Subcutaneous abdominal adipose tissue (tissue), 5 donors: ENCODE data around the gene ERVW-1.
"Not testable (repeated sequence)": the region's sequence is repeated elsewhere in the genome, so short reads cannot be mapped to it uniquely, and the experiment has no call there.

Source experiments
- H3K27ac ChIP-seq: one replicate; pipeline ENCODE4 v1.7.0; 2013; ENCODE audit warnings: low read depth, mild to moderate bottlenecking, inconsistent platforms, low read length, moderate library complexity
- H3K27me3 ChIP-seq, 5 donors: one replicate each; pipeline ENCODE4 v1.7.0; 2013; ENCODE audit warnings: low read length in 5 of 5, inconsistent platforms in 1 of 5; ENCODE audit not compliant: control insufficient read depth in 5 of 5, insufficient read depth in 4 of 5
- H3K36me3 ChIP-seq, 5 donors: one replicate each; pipeline ENCODE4 v1.7.0; 2013; ENCODE audit warnings: low read length in 5 of 5; ENCODE audit not compliant: control insufficient read depth in 5 of 5, insufficient read depth in 5 of 5
- H3K4me1 ChIP-seq, 5 donors: one replicate each; pipeline ENCODE4 v1.7.0; 2013; ENCODE audit warnings: low read length in 5 of 5, mild to moderate bottlenecking in 3 of 5, moderate library complexity in 1 of 5; ENCODE audit not compliant: control insufficient read depth in 5 of 5, insufficient read depth in 5 of 5
- H3K4me3 ChIP-seq, 5 donors: one replicate each; pipeline ENCODE4 v1.7.0; 2013; ENCODE audit warnings: low read length in 5 of 5, low read depth in 1 of 5
- H3K9ac ChIP-seq, 5 donors: one replicate each; pipeline ENCODE4 v1.7.0; 2013; ENCODE audit warnings: low read length in 5 of 5, mild to moderate bottlenecking in 4 of 5, moderate library complexity in 3 of 5
- H3K9me3 ChIP-seq, 5 donors: one replicate each; pipeline ENCODE4 v1.7.0; 2013; ENCODE audit warnings: low read length in 5 of 5; ENCODE audit not compliant: control insufficient read depth in 5 of 5
- donor health status: healthy.
- donor health status: healthy.
- donor health status: healthy.
- donor health status: healthy.
- donor health status: healthy.

The ERVW-1 gene

DNA sequence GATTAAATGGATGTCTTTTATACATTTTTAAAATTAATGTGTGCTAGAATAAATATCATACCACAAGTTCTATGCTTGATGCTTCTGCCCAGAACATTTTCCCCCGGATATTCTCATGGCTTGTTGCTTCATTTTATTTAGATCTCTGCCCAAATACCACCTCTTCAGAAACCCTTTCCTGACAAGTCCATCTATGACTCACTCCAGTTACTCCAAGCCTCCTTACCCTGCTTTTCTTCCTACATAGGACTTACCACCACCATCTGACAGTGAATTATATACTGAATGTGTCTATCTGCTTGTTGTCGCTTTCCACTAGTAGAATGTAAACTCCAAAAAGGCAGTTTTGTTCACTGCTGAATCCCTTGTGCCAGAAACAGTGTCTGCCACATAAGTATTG, 19.1 kb upstream of the ERVW-1 start:
- Histone ChIP-seq H3K27me3 (no peaks in the 10 kb centered on the region), H3K9ac (no peak overlapping the region), H3K36me3 (peaks cover 45 to 73% (median 51%) of the 10 kb centered on the region in 5 donors), H3K4me3 (no peak overlapping the region), H3K27ac (no peak overlapping the region), H3K4me1 (no peaks in the 10 kb centered on the region), H3K9me3 (no peaks in the 10 kb centered on the region)

DNA sequence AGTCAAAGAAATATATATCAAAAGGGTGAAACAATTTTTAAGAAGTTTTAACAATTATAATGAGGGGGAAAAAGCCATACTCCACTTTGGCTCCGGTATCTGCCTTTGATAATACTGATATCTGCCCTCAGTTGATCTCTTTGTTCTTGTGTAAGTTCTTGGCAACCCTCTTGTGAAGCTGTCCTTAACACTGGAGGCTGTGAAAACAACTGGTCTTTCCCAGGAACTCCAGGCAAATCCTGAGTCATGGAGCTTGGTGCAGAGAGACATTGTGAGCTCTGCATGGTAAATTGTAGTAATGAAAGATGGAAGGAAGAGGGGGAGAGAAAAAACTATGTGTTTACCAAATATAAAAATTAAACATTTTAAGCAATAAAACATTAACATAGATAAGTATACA, 11.9 kb upstream of the ERVW-1 start:
- H3K27me3 ChIP-seq: no peaks in the 10 kb centered on the region
- peaks cover 32 to 70% (median 56%) of the 10 kb centered on the region in 5 donors for H3K36me3 ChIP-seq
- H3K4me3 ChIP-seq: no peak overlapping the region
- peaks cover 0 to 33% (median 17%) of the 10 kb centered on the region in 5 donors for H3K4me1 ChIP-seq
- no peak overlapping the region for H3K9ac ChIP-seq
- no peaks in the 10 kb centered on the region for H3K9me3 ChIP-seq
- H3K27ac ChIP-seq: no peak overlapping the region

DNA sequence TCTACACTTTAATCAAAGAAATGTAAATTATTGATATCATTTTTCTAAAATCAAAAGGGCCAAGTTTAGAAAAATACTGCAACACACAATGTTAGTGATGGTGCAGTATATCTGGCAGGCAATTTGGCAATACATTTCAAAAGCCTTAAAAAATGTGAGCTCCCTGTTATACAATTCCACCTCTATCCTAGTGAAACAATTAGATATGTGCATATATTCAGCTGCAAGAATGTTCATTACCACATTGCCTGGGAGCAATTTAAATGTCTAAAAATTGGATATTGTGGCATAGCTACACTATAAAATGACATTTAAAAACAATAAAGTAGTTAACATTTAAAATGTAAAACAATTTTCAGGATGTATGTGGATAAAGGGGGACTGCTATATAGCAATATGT, 10.1 kb upstream of the ERVW-1 start:
- Histone ChIP-seq H3K4me3 (no peak overlapping the region), H3K27ac (no peak overlapping the region), H3K9me3 (no peaks in the 10 kb centered on the region), H3K9ac (peak overlapping the region in 1 of 5 donors; percentile 24), H3K36me3 (peaks cover 27 to 56% (median 42%) of the 10 kb centered on the region in 5 donors), H3K4me1 (peaks cover 0 to 33% (median 17%) of the 10 kb centered on the region in 5 donors), H3K27me3 (no peaks in the 10 kb centered on the region)

DNA sequence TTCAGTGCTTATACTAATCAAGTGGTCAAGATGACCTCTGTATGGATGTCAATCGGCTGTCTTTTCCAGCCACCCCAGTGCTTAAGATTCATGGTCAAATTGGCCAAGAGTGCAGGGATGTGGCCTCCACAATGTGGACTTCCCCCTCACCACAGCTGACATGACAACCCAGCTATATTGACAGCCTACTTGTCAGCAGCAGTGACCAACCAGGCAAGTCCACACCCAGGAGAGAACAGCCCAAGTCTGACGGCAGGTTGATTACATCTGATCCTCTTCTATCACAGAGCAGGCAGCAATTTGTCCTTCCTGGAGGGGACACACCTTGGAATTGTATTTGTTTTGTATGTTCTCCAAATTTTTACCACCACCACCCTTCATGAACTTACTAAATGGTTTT, 8.2 kb upstream of the ERVW-1 start:
- Histone ChIP-seq H3K36me3 (peaks cover 15 to 38% (median 26%) of the 10 kb centered on the region in 5 donors), H3K27me3 (no peaks in the 10 kb centered on the region), H3K9me3 (no peaks in the 10 kb centered on the region), H3K4me1 (peaks cover 0 to 33% (median 17%) of the 10 kb centered on the region in 5 donors), H3K9ac (peak overlapping the region in 1 of 5 donors; percentile 33), H3K4me3 (peak overlapping the region in 1 of 5 donors; percentile 1), H3K27ac (peak overlapping the region; percentile 74)

- Histone ChIP-seq H3K9me3 (no peaks in the 10 kb centered on the region), H3K4me1 (peaks cover 0 to 33% (median 17%) of the 10 kb centered on the region in 5 donors), H3K27me3 (no peaks in the 10 kb centered on the region), H3K4me3 (no peak overlapping the region), H3K27ac (peak overlapping the region; percentile 74), H3K36me3 (peaks cover 15 to 32% (median 24%) of the 10 kb centered on the region in 5 donors), H3K9ac (peak overlapping the region in 2 of 5 donors; percentile 7 to 43)
These were observed 7.6 kb upstream of the ERVW-1 start for GRCh38 chr7:92485267-92485892.

DNA sequence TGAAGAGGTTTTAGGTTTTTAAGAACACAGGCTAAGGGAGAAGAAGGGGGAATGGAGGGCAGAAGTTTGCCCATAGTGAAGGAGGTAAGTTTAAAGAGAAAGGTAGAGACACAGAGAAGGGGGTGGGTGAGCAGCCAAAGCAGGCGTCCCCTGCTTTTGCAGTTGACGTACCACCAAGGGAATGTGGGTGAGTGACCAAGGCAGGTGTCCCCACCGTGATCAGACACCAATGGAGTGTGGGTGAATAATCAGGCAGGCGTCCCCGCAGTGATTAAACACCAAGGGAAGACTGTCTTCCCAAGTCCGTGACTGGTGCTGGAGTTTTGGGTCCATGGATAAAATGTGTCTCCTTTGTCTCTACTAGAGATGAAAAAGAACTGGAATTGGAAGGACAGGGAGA, 6.5 kb upstream of the ERVW-1 start:
- H3K9me3 ChIP-seq, H3K4me3 ChIP-seq, H3K27me3 ChIP-seq, H3K27ac ChIP-seq, H3K9ac ChIP-seq: not testable (repeated sequence)
- Histone ChIP-seq H3K4me1 (peaks cover 0 to 23% (median 14%) of the 10 kb centered on the region in 5 donors), H3K36me3 (peaks cover 9 to 22% (median 18%) of the 10 kb centered on the region in 5 donors)

DNA sequence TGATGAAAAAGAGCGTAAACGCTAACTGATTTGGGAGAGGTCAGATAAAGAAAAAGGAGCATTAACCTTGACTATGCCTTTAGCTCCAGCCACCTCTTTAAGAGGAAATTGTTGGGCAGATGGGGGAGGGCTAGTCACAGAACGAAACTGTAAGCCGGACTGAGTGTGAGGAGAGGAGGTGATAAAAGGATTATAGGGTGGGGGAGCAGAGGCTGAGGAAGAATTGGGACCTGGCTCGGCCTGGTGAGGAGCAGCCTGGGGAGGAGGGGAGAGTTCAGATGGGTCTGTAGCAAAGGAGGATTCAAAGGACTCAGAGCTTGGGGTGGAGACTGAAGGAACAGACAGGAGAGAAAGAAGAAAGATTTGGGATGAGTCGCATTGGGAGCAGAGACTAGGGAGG, 5.9 kb upstream of the ERVW-1 start:
- H3K9ac ChIP-seq, H3K9me3 ChIP-seq, H3K27ac ChIP-seq, H3K4me3 ChIP-seq, H3K27me3 ChIP-seq: not testable (repeated sequence)
- Histone ChIP-seq H3K4me1 (peaks cover 0 to 21% (median 14%) of the 10 kb centered on the region in 5 donors), H3K36me3 (peaks cover 7 to 19% (median 12%) of the 10 kb centered on the region in 5 donors)

DNA sequence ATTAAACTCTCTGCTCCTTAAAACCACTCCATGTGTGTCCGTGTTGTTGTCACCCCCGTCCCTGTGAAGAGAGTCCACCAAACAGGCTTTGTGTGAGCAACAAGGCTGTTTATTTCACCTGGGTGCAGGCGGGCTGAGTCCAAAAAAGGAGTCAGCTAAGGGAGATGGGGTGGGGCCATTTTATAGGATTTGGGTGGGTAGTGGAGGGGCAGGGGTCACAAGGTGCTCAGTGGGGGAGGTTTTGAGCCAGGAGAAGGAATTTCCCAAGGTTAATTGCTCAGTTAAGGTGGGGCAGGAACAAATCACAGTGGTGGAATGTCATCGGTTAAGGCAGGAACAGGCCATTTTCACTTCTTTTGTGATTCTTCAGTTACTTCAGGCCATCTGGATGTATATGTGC, 1.4 kb upstream of the ERVW-1 start:
- H3K9me3 ChIP-seq, H3K27ac ChIP-seq, H3K4me3 ChIP-seq: not testable (repeated sequence)

GRCh38 chr7:92478711-92479110, 965 bp upstream of the ERVW-1 start:
- H3K9ac ChIP-seq: no peak overlapping the region
- H3K36me3 ChIP-seq: peaks cover 0 to 23% (median 2%) of the 10 kb centered on the region in 5 donors
- H3K27ac ChIP-seq: no peak overlapping the region

More for the DNA sequence above, 1.4 kb upstream of the ERVW-1 start:
- not testable (repeated sequence) for H3K4me1 ChIP-seq, H3K9ac ChIP-seq, H3K27me3 ChIP-seq
- H3K36me3 ChIP-seq: peaks cover 0 to 23% (median 2%) of the 10 kb centered on the region in 5 donors

GRCh38 chr7:92478095-92478494, 349 bp upstream of the ERVW-1 start:
- no peaks in the 10 kb centered on the region for H3K27me3 ChIP-seq
- H3K9me3 ChIP-seq: no peaks in the 10 kb centered on the region
- peaks cover 0 to 23% (median 2%) of the 10 kb centered on the region in 5 donors for H3K36me3 ChIP-seq
- no peak overlapping the region for H3K4me3 ChIP-seq
- no peak overlapping the region for H3K27ac ChIP-seq
- no peak overlapping the region for H3K9ac ChIP-seq
- H3K4me1 ChIP-seq: no peaks in the 10 kb centered on the region

More at GRCh38 chr7:92478711-92479110, 965 bp upstream of the ERVW-1 start:
- Histone ChIP-seq H3K4me3 (no peak overlapping the region), H3K27me3 (no peaks in the 10 kb centered on the region), H3K4me1 (no peaks in the 10 kb centered on the region), H3K9me3 (no peaks in the 10 kb centered on the region)
